Activated T-cell treated with anti-CD3 and anti-CD28 coated beads for 48 hours (primary cell): Measurements from ENCODE around the gene MEGF8.

Source experiments
- DNase-seq: peaks from one replicate; pipeline ENCODE4 v3.0.0-alpha.2; 2020; ENCODE audit warnings: low read depth

Gene MEGF8

DNA sequence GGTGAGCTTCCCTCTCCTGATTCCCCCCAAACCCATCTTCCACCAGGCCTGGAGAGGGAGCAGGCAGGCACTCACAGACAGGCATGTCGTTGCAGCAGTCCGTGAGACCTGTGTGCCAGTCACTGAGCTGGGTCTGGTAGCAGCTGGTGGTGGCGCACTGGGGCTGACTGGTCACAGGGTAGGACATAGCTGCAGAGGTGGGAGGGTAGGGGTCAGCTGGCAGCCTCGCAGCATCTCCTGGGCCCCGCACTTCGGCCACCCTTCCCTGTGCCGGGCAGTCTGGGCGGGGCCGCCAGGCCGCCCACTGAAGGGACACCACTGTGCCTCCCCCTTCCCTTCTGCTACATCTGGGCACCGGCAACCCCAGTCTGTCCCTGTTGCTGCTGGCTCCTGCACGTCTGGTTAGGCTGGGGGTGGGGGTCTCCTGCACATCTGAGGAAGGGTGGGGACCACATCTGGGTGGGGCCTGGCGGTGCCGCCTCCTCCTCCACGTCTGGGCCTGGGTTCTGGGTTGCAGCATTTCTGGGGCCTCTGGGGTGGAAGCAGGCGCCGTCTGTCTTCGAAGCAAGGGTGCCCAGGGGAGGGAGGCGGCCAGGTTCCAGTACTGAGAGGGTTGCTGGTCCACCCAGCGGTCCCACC is 63.5 kb downstream of the MEGF8 start:
- DNase-seq = no peak

DNA sequence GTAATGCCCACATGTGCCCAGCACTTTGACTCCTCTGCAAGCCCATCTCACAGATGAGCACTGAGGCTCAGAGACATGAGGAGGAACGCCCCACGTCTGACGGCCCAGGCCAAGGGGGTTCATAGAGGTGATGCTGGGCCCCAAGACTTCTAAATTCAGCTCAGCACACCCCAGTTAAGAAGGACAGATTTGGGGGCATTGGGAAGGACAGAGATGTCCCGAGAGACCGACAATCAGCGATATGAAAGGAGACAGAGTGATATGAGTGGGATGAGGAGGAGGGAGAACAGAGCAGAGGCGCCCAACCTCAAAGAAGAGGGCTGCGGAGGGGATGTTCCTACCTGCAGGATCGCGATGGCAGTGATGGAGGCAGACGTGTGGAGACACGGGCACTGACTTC is 64.5 kb downstream of the MEGF8 start, which contains the start of gene CNFN:
TSS of gene CNFN (minus strand) at position 399 of the 400 bp plus-strand sequence. CDS start 1,260 bp downstream, outside the sequence.
- no peak for DNase-seq

DNA sequence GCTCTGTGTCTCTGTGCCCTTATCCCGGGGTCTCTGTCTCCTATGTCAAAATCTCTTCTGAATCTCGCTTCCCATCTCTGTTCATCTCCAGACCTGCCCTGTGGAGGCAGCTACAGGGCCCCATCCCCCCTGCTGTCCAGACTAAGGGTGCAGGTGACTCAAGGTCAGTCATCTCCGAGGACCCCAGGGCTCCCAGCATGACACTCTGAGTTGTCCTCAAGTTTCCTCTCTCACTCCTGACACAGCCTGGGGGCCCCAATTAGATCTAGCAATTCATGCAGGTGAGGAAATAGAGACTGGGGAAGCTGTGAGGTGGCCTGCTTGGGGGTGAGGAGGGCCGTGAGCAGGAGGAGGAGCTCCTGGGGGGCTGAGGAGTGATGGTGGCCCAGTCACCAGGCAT is 66.7 kb downstream of the MEGF8 start:
- DNase-seq = no peak

DNA sequence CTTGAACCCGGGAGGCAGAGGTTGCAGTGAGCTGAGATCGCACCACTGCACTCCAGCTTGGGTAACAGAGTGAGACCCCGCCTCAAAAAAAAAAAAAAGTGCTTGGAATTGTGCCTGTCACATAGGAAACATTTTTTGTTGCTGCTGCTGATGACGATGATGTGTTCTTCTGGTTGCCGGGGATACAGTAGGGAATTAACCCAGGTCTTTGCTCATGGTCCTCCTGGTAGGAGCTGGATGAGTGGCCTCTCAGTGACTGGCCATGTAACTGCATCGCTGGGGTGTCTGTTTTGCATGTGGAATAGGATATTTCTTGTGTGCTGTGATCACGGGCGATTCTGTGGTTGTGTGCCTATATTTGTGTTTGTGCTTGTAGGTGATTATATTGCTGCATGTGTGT is 69.3 kb downstream of the MEGF8 start:
- no peak for DNase-seq

DNA sequence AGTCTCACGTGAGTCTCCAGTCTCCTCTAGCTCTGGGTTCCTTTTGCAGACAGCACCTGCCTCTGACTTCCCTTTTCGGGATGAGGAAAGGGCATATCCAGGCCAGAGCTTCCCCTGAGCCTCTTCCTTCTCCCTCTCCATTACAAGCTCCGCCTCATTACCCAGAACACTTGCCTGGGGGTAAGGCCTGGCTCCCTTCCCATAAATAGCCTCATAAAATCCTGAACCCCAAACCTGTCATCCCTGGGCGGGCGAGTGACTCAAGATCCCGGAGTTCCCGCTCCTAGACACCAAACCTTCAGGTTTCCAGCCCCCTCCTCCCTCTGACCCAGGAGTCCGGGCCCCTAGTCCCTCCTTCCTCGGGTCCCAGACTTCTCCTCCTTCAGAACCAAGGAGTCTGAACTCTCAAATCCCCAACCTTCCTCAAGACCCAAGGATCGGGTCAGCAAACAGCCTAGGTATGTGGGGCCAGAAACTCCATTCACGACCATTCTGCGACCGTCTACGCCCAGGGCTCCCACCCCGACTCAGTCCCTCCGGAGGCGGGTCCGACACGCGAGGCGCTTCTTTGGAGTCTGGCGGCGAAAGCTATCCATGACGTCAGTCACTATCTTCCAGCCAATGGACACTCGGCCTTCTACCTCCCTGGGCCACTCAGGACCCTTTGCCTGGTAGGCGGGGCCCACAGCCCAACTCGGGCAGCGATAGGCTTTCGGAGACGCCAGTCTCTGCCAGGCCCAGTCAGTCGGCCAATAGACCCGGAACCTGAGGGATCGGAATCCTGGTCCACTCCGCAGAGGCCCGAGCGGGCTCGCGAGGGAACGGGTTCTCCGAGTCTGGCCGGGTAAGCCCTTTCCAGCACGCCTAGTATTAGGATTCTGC is 71.2 kb downstream of the MEGF8 start:
- DNase-seq = peak; percentile 98

DNA sequence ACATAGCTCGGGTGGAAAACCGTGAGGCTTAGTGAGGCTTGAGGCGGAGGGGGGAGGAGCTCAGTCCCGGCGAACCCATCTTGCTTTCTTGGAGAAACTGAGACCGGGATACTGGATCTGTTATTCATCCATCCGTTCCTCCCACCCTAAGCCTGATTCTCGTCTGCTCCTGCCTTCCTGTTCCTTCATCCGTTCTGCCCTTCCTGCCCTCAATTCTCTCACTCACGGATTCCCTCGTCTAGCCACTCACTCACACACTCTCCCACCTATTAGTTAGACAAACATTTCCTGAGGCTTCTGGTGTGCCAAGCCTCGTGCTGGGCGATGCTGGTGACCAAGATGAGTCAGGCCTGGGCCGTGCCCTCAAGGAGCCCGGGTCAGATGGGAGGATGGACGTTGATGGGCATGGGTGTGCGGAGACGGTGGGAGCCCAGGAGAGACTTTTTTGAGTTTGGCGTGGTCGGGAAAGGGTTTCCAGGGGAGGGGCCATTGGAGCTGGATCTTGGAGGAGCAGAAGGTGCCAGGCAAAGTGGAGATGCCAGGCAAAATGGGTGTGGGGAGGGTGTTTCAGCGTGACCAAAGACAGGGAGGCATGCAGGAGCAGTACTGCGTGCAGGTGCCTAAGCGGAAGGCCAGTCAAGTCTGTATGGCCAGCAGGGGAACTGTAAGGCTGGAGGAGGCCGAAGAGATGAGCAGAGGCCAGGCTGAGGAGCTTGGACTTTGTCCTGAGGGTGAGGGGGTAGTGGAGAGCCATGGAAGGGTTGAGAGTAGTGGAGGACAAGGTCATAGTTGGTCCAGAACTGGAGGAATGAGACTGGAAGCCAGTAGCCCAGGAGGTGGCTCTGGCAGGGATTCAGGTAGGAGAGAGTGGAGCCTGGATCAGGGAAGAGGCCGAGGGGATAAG is 72.1 kb downstream of the MEGF8 start:
- DNase-seq = no peak

DNA sequence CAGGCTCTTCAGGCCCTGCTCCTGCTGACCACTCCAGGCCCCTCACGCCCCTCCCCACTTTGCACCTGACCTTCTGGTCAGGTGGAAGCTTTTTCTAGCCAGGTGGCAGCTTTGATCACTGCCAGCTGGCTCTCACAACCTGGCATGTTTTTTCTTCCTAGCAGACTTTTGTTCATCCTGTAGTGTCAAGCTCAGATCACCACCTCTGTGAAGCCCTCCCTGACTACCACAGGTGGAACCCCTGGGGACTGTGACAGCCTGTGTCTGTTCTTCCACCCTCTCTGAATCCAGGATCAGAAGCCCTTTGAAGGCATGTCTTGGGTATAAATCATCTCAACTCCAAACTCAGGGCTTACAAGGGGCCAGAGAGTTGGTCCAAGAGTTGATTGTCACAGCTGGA is 75.0 kb downstream of the MEGF8 start:
- no peak for DNase-seq

DNA sequence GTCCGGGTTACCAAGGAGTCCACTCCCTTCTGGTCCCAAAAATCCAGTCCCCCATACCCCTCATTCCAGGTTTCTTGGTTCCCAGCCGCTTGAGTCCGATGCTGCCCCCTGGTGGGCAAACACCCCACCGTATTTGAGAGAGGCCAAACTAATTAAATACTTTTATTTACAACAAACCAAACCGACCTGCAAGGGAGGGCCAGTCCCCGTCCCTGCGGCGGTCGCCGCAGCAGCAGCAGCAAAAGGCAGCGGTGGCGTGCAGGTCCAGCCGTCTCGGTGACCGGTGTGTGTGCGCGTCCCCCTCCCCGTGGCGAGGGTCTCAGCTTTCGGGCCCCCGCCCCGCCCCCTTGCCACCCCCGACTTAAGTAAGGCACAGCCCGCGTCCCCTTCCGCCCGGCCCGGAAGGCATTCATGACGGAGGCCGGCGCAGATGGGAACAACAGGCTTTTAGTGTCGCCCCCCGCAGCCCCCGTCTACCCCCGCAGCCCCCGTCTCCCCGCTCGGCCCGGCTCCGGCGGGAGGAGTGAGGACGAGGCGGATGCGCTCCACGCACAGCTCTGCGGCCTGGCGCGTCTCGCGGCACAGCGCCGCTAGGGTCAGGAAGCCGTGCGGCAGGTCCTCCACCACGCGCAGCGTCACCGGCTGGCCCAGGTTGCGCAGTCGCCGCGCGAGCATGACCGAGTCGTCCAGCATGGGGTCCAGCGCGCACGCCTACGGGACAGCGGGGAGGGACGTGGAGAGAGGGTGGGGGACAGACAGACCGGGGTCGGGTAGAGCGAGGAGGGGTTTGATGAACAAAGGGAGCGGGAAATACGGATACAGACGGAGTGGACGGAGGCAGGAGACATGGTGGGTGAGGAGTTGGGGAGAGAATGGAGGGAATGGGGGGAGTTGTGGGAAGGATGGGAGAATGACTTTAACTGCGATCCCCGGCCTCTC is 76.2 kb downstream of the MEGF8 start:
- peak; percentile 66 for DNase-seq

DNA sequence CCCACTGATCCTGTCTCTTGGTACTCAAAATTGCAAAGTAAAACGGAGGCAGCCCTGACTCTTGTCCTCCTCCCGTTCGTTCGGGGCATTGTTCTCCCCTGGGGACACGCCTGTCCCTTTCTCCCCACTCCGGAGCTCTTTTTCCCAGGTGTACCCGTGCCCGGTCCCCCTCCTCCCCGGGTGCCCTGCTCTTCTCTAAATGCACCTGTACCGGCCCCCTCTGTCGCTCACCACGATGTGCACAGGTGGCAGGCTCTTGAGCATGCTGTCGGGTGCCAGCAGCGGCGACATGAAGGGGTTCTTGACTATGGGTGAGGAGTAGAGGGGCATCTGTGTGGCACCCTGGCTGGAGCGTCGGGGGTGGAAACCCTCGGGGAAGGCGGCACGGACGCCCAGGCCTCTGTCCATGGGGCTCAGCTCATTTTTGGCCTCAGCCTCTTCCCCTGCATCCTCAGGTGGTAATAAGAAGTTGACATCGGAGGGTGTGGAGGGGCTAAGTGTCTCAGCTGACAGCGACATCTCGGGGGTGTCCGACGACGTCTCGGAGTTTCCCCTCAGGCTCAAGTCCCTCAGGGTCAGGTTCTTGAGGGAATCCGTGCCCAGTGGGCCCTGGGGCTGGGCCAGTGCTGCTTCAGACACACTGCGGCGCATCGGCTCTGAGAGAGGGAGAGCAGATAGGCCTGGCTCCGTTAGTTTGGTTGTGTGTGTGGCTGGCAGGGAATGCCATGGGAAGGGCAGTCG is 77.1 kb downstream of the MEGF8 start:
- no peak for DNase-seq

DNA sequence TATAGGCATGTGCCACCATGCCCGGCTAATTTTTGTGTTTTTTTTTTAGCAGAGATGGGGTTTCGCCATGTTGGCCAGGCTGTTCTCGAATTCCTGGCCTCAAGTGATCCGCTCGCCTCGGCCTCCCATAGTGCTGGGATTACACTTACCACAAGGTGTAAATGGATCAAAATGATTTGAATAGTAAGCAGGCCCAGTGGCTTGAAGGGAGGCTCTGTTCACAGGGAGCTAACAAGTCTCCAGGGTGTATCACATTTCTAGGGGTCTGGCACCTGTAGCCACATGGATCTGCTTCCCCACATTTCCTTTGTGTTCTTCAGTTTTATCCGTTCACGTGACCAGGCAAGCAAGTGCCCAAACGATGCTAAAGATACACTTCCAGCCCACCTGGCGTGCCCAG is 78.2 kb downstream of the MEGF8 start:
- DNase-seq = no peak

DNA sequence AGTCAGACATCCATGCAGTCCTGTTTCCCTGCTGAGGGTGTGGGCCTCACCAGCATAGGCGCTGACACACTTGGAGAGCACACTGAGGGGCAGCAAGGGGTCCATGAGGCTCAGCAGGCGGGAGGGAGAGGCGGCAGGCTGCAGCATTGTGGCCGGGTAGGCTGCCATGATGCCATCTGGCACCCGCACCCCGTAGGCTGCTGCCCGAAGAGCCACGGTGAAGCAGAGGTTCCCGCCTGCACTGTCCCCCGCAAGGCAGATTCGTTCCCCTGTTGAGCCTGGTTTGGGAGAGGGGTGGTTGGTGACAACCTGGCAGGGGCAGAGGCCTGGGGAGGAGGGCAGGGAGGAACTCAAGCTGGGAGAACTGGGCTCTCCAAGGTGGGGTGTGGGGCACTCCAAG is 80.7 kb downstream of the MEGF8 start:
- DNase-seq = no peak

DNA sequence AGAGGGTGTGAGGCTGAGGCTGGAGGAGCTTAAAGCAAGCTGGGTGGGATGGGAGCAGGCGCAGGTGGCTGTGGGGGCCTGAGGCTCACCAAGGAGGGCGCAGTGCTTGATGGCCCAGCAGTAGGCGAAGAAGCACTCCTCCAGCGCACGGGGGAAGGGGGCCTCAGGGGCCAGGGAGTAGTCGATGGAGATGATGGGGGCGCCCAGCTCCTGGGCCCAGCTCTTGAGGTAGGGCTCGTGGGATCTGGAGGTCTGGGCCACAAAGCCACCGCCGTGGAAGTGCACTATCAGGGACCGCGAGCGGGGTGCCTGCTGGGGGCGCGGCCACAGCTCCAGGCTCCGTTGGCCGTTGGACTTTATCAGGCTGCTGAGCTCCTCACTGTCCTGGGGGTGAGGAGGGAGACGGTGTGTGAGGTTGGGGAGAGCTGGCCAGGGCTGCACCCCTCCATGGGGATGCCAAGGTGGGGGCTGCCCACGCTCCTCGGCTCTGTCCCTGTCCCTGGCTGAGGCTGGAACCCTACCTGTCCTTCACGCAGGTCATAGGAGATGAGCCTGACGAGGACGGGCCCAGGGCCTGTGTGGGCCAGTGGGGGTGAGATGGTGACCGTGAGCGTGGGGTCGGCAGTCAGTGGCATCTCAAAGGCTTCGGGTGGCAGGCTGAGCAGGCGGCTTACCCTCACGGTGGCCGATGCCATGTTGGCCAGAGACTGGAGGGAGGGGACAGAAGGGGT is 81.8 kb downstream of the MEGF8 start:
- no peak for DNase-seq

DNA sequence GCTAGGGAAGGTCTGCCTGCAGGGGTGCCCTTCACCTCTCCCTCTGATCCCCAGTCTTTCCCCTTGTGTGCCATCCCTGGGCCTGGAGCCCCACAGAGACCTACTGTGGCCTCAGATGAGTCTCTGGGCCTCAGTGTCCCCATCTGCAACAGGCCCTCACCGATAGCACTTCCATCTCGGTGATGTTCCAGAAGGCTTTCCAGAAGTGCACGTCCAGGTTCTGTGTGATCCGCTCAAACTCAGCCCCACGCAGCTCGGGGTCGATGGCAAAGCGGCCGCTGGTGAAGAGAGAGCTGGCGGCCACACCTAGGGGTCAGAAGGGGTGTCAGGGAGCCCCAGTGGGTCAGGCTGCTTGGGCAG is 82.4 kb downstream of the MEGF8 start:
- no peak for DNase-seq

DNA sequence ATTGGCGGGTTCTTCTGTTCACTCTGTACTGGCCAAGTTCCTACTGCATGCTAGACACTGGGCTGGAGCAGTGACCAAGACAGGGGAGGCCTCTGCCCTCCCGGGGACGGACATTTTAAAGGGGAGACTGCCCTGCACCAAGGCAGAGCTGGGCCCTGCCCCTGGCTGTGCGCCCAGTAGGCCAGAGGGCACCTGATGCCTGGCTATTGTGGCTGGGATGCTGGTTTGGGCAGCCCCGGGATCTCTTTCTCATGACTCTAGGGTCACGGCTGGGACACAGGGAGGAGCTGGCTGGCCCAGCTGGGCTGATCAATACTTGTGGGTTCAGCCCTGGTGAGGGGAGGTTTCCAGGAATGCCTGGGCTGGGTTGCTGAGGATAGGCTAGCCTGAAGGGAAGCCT is 84.0 kb downstream of the MEGF8 start:
- no peak for DNase-seq

DNA sequence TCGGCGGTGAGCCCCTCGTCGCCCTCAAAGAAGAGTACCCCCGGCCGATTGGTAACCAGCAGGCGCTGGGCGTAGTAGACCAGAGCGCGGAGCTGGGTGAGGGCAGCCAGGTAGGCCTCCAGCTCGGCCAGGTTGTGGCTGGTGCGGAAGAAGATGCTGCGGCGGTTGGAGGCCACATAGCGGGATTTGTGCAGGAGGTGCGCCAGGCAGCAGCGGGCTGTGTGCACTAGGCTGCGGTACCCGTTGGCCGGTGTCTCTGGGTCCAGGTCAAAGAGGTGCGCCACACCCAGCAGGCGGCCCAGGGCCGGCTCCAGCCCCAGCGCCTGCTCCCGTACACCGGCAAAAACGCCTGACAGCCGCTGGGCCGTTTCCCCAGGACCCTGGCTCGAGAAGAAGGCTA is 84.9 kb downstream of the MEGF8 start:
- DNase-seq = no peak

DNA sequence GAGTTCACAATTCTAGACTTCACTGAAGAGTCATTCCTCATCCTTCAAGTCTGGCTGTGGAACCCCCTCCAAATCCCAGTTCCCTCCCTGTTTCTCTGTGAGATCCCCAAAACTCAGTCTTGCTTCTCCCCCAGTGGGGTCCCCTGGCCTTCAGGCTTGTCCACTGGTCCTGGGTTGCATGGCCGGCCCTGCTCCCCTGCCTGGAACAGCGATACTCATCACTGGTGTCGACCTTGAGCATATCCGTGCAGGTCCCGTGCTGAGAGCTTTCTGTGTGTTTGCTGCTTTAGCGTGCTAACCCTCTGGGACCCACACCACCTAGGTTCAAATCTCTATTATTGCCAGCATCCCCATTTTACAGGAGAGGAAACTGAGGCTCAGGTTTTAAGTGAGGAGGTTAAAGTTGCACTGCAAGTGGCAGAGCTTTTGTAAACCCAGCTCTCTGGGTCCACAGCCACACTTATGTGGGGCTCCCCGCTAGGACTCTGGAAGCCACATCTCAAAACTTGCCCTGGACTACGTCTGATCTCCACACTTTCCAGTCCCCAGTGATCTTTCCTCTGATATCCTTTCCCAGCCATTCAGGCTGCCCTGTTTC is 86.2 kb downstream of the MEGF8 start:
- no peak for DNase-seq

DNA sequence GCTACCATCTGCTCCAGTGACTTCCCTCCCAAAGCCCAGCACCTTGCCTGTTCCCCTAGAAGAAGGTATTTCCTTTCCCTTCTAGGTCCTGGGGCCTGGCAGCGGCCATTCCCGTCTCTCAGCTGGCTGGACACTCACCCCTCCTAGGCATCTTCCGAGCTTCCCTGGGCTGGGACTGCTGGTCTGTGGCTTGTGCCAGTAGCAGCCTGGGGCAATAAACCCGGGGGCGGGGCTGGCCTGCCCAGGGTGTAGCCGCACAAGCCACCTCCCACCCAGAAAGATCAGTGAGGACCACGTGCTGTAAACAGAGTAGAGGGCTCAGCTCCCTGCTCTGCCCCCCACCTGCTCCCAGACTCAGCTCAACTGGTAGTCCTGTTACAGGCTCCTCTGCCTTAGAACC is 86.8 kb downstream of the MEGF8 start:
- no peak for DNase-seq

DNA sequence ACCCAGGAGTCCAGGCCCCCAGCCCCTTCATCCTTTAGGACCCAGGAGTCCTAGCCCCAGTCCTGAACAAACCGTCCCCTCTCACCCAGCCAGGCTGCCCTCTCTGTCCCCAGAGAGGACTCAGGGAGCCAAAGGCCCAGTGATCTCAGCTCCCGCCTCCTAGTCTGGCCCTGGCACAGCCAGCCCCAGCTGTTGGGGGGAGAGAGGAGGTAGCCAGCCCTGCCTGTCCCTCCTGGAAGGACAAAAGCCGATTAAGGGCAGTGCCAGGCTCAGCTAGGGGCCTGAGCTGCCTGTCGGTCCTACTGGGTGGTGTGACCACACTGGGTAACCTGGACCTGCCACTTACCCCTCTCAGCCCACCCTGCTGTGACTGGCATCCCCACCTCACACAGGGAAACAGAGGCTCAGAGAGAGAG is 87.2 kb downstream of the MEGF8 start:
- DNase-seq = no peak

DNA sequence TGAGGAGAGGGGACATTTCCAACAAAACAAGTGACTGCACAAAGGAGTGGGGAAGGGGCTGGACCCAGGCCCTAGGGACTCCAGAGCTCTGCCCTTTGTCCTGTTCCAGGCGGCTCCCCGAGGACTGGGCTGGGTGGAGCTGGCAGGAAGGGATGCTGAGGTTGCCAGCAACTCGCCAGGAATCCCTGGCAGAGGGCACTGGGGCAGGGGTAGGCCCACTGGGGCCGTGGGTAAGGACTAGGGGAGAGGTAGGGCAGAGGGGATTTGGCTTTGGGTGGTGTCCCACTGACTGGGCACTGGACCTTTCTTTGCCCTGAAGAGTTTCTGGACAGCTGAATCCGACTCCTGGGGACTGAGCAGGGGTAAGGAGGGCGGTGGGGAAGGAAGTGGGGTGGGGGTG is 93.9 kb downstream of the MEGF8 start:
- no peak for DNase-seq
